Activated CD8-positive, alpha-beta memory T cell treated with anti-CD3 and anti-CD28 coated beads, Interleukin-2, amount 10 ng/mL, durations not matched to agents 7 days and 5 days (primary cell): ENCODE results near the gene DOK5. TPM values are rescaled to one million over a fixed set of nuclear protein-coding genes. Genes with fewer than 3 reads are reported as not detected.

Experiments used
- ATAC-seq: fragments of 150-1000 bp; cut with Tn5 transposase; one replicate; pipeline ENCODE4 v1.10.0; 2021; ENCODE audit warnings: moderate library complexity
- CTCF ChIA-PET: fragments of 350-600 bp; sonication (Branson Sonifier 250); formaldehyde crosslinking; loops from one replicate; lab custom pipeline; 2021; ENCODE audit warnings: antibody characterized with exemption; lab: Charles Lee
- DNase-seq: peaks from one replicate; pipeline ENCODE4 v3.0.0-alpha.2; 2020
- H3K27ac Mint-ChIP-seq: one replicate; pipeline ENCODE4 v1.8.0; 2021; ENCODE audit warnings: mild to moderate bottlenecking, mixed read lengths
- H3K27me3 Mint-ChIP-seq: one replicate; pipeline ENCODE4 v1.8.0; 2021; ENCODE audit warnings: mixed read lengths
- H3K36me3 Mint-ChIP-seq: one replicate; pipeline ENCODE4 v1.8.0; 2021; ENCODE audit warnings: mild to moderate bottlenecking, mixed read lengths
- H3K4me1 Mint-ChIP-seq: one replicate; pipeline ENCODE4 v1.8.0; 2021; ENCODE audit warnings: mixed read lengths
- H3K4me3 Mint-ChIP-seq: one replicate; pipeline ENCODE4 v1.8.0; 2021; ENCODE audit warnings: mild to moderate bottlenecking, moderate library complexity, mixed read lengths
- H3K9me3 Mint-ChIP-seq: one replicate; pipeline ENCODE4 v1.8.0; 2022; ENCODE audit warnings: low read depth, mixed read lengths
- total RNA-seq, 2 experiments: library from RNA; stranded (reverse); gene quantifications; one replicate each; pipeline ENCODE4 v1.2.3, GENCODE V29; 2021

DOK5 gene
- total RNA-seq, 2 experiments from 2014 or later, result 4.4 TPM; not detected in 1

- no peak overlapping the region for H3K27ac Mint-ChIP-seq
- no peak overlapping the region for H3K4me3 Mint-ChIP-seq
- ATAC-seq (no peak), DNase-seq (no peak)
- no peaks in the 10 kb centered on the region for H3K36me3 Mint-ChIP-seq
- no peaks in the 10 kb centered on the region for H3K27me3 Mint-ChIP-seq
- peaks cover 3% of the 10 kb centered on the region for H3K9me3 Mint-ChIP-seq
- no peaks in the 10 kb centered on the region for H3K4me1 Mint-ChIP-seq
- CTCF ChIA-PET, result no interaction called here
Measured at GRCh38 chr20:54456961-54457360, 18.4 kb upstream of the DOK5 start.

GRCh38 chr20:54458219-54458618 lies 17.2 kb upstream of the DOK5 start:
- H3K9me3 Mint-ChIP-seq, result no peaks in the 10 kb centered on the region
- H3K4me3 Mint-ChIP-seq, result no peak overlapping the region
- H3K27ac Mint-ChIP-seq, result no peak overlapping the region
- H3K4me1 Mint-ChIP-seq, result no peaks in the 10 kb centered on the region
- H3K36me3 Mint-ChIP-seq, result no peaks in the 10 kb centered on the region
- ATAC-seq, result no peak
- CTCF ChIA-PET, result no interaction called here
- DNase-seq, result no peak
- H3K27me3 Mint-ChIP-seq, result no peaks in the 10 kb centered on the region

DNA sequence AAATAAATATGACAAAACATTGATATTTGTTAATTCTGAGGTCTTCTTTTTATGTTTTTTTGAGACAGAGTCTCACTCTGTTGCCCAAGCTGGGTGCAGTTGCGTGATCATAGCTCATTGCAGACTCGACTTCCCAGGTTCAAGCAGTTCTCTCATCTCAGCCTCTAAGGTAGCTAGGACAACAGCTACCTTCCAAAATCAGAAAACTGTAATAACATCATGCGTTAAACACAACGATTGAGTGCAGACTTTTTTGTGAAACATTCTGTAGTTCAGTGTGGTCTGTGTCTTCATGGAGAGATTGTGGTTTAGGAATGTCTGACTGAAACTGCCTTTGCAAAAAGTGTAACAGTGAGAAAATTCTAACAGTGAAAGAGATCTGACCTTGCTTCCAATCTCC lies 16.1 kb upstream of the DOK5 start:
- no peaks in the 10 kb centered on the region for H3K36me3 Mint-ChIP-seq
- H3K27me3 Mint-ChIP-seq, result no peaks in the 10 kb centered on the region
- DNase-seq (no peak), ATAC-seq (no peak)
- no peak overlapping the region for H3K4me3 Mint-ChIP-seq
- H3K27ac Mint-ChIP-seq, result no peak overlapping the region
- H3K4me1 Mint-ChIP-seq, result no peaks in the 10 kb centered on the region
- CTCF ChIA-PET, result no interaction called here
- H3K9me3 Mint-ChIP-seq, result no peaks in the 10 kb centered on the region

GRCh38 chr20:54464003-54464402 lies 11.4 kb upstream of the DOK5 start:
- no peaks in the 10 kb centered on the region for H3K36me3 Mint-ChIP-seq
- H3K4me3 Mint-ChIP-seq, result no peak overlapping the region
- ATAC-seq (no peak), DNase-seq (no peak)
- H3K27ac Mint-ChIP-seq, result no peak overlapping the region
- no peaks in the 10 kb centered on the region for H3K9me3 Mint-ChIP-seq
- no peaks in the 10 kb centered on the region for H3K27me3 Mint-ChIP-seq
- CTCF ChIA-PET, result no interaction called here
- no peaks in the 10 kb centered on the region for H3K4me1 Mint-ChIP-seq

DNA sequence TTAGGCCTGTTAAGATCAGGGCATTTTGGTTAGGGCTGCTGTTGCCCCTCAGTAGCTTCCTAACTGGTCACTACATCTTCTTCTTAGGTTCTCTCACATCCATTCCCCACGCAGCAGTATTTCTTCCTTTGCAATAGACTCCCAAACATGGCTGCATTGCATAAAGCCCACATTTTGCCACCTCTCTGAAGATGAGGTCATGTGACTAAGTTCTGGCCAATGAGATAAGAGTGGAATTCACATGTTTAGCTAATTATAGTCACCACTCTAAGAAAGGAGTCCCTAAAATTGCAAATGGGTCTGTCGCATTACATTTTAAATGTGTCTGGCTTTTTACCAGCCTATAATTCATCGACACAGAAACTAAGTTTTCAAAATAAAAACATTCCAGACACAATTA lies 9.3 kb upstream of the DOK5 start:
- CTCF ChIA-PET, result no interaction called here
- no peak for DNase-seq
- Mint-ChIP-seq H3K9me3 (no peaks in the 10 kb centered on the region), H3K4me3 (no peak overlapping the region), H3K4me1 (no peaks in the 10 kb centered on the region), H3K27ac (no peak overlapping the region), H3K36me3 (no peaks in the 10 kb centered on the region), H3K27me3 (no peaks in the 10 kb centered on the region)
- ATAC-seq, result no peak

DNA sequence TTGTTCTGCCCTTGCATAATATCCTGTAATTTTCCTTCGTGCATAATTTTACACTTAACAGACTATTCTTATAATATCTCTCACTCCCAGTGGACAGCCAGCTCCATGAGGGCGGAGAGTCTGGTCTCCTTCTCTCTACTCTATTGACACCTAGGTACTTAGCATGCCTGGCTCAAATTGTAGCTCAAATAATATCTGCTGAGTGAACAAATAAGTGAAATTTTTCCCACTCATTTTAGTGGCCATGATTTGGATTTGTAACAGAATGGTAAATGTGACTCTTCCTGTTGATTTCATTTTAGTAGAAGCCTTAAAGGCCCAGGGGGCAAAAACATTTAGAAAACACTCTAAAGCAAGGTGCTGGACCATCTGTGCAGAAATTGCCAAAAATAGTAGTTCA lies 7.8 kb upstream of the DOK5 start:
- Mint-ChIP-seq H3K9me3 (no peaks in the 10 kb centered on the region), H3K36me3 (no peaks in the 10 kb centered on the region), H3K27ac (no peak overlapping the region), H3K27me3 (no peaks in the 10 kb centered on the region), H3K4me3 (no peak overlapping the region), H3K4me1 (no peaks in the 10 kb centered on the region)
- ATAC-seq, result no peak
- DNase-seq, result no peak
- CTCF ChIA-PET, result no interaction called here

- Mint-ChIP-seq H3K27me3 (no peaks in the 10 kb centered on the region), H3K36me3 (no peaks in the 10 kb centered on the region), H3K4me3 (no peak overlapping the region), H3K27ac (no peak overlapping the region), H3K4me1 (no peaks in the 10 kb centered on the region), H3K9me3 (no peaks in the 10 kb centered on the region)
- DNase-seq (no peak), ATAC-seq (no peak)
- CTCF ChIA-PET, result no interaction called here
Measured at GRCh38 chr20:54468082-54468481, 7.3 kb upstream of the DOK5 start.

- Mint-ChIP-seq H3K27me3 (peaks cover 12% of the 10 kb centered on the region), H3K9me3 (no peaks in the 10 kb centered on the region)
Measured at GRCh38 chr20:54469293-54469692, 6.1 kb upstream of the DOK5 start.

GRCh38 chr20:54469952-54470351 lies 5.4 kb upstream of the DOK5 start:
- Mint-ChIP-seq H3K36me3 (no peaks in the 10 kb centered on the region), H3K9me3 (no peaks in the 10 kb centered on the region), H3K27me3 (peaks cover 18% of the 10 kb centered on the region), H3K27ac (no peak overlapping the region), H3K4me1 (no peaks in the 10 kb centered on the region), H3K4me3 (no peak overlapping the region)
- ATAC-seq, result no peak
- DNase-seq, result no peak
- CTCF ChIA-PET, result no interaction called here

More at GRCh38 chr20:54469293-54469692, 6.1 kb upstream of the DOK5 start:
- ATAC-seq, result no peak
- CTCF ChIA-PET, result no interaction called here
- Mint-ChIP-seq H3K27ac (no peak overlapping the region), H3K36me3 (no peaks in the 10 kb centered on the region), H3K4me3 (no peak overlapping the region), H3K4me1 (no peaks in the 10 kb centered on the region)
- no peak for DNase-seq

GRCh38 chr20:54470697-54471096 lies 4.7 kb upstream of the DOK5 start:
- no peak overlapping the region for H3K27ac Mint-ChIP-seq
- H3K9me3 Mint-ChIP-seq, result no peaks in the 10 kb centered on the region
- H3K4me1 Mint-ChIP-seq, result no peaks in the 10 kb centered on the region
- peaks cover 23% of the 10 kb centered on the region for H3K27me3 Mint-ChIP-seq
- H3K4me3 Mint-ChIP-seq, result no peak overlapping the region
- CTCF ChIA-PET, result no interaction called here
- ATAC-seq, result no peak
- no peak for DNase-seq
- H3K36me3 Mint-ChIP-seq, result no peaks in the 10 kb centered on the region

DNA sequence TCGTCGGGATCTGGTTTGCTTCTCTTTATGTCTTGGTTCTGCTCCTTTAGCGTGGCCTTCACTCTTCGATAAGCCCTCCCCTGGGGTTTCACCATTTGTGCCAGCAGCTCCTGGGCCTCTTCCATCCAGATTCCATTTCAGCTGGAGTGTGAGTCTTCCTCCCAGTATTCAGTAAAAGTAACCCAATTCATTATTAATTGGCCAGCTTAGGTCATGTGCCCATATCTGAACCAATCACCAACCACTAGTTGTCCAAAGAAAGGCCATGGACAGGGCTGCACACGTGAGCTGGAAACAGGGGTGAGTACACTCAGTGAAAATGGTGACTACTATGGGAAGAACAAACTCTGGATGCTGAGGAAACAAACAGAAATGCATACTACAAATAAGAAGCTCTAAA lies 2.8 kb upstream of the DOK5 start:
- DNase-seq (no peak), ATAC-seq (no peak)
- H3K27ac Mint-ChIP-seq, result no peak overlapping the region
- peaks cover 42% of the 10 kb centered on the region for H3K27me3 Mint-ChIP-seq
- H3K4me3 Mint-ChIP-seq, result no peak overlapping the region
- no peaks in the 10 kb centered on the region for H3K9me3 Mint-ChIP-seq
- no peaks in the 10 kb centered on the region for H3K36me3 Mint-ChIP-seq
- CTCF ChIA-PET, result no interaction called here
- no peaks in the 10 kb centered on the region for H3K4me1 Mint-ChIP-seq

DNA sequence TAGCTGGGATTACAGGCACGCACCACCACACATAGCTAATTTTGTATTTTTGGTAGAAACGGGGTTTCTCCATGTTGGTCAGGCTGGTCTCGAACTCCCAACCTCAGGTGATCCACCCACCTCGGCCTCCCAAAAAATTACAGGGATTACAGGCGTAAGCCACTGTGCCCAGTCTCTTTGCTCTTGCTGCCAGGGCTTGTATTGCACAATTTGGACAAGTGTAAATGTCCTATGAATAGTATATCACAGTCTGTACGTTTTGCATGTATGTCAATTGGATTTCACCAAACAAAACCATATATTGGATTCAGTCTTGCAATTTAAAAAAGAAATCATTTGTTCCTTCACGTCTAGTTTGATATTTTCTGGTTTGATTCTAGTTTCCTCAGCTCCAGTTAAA lies 2.1 kb upstream of the DOK5 start:
- H3K36me3 Mint-ChIP-seq, result no peaks in the 10 kb centered on the region
- H3K4me1 Mint-ChIP-seq, result no peaks in the 10 kb centered on the region
- H3K4me3 Mint-ChIP-seq, result no peak overlapping the region
- no peaks in the 10 kb centered on the region for H3K9me3 Mint-ChIP-seq
- H3K27ac Mint-ChIP-seq, result no peak overlapping the region
- CTCF ChIA-PET, result no interaction called here
- no peak for ATAC-seq
- DNase-seq, result no peak
- peaks cover 44% of the 10 kb centered on the region for H3K27me3 Mint-ChIP-seq

- Mint-ChIP-seq H3K27me3 (peaks cover 44% of the 10 kb centered on the region), H3K4me3 (no peak overlapping the region), H3K36me3 (no peaks in the 10 kb centered on the region), H3K27ac (no peak overlapping the region), H3K4me1 (no peaks in the 10 kb centered on the region), H3K9me3 (no peaks in the 10 kb centered on the region)
- CTCF ChIA-PET, result no interaction called here
- ATAC-seq (no peak), DNase-seq (no peak)
Measured at GRCh38 chr20:54474046-54474445, 1.3 kb upstream of the DOK5 start.

DNA sequence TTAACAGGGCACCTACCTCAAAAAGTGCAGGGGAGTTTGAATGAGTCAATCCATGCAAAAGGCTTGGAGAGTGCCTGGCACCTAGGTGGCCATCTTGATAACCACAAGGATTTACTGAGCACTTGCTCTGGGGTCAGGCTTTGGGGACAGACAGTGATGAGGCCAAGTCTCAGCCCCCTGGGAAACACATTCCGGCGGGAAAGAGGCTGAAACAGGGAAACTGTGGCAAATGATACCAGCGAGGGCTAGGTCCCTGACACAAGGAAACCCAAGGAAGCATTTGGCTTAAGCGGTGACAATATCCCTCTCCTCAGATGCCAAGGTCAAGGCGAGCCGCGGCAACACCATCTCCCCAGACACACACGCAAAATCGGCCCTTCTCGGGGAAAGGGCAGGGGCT lies 527 bp upstream of the DOK5 start:
- H3K4me3 Mint-ChIP-seq, result no peak overlapping the region
- no peaks in the 10 kb centered on the region for H3K4me1 Mint-ChIP-seq
- H3K9me3 Mint-ChIP-seq, result no peaks in the 10 kb centered on the region
- DNase-seq, result no peak
- H3K27me3 Mint-ChIP-seq, result peaks cover 44% of the 10 kb centered on the region
- ATAC-seq, result no peak
- CTCF ChIA-PET, result no interaction called here
- H3K36me3 Mint-ChIP-seq, result no peaks in the 10 kb centered on the region
- no peak overlapping the region for H3K27ac Mint-ChIP-seq
